HCEC 1CT (cell line): ENCODE results near the gene CAD.

ENCODE experiments used
- DNase-seq: peaks from one replicate; pipeline ENCODE4 v3.0.0-alpha.2; 2017

Gene CAD

DNA sequence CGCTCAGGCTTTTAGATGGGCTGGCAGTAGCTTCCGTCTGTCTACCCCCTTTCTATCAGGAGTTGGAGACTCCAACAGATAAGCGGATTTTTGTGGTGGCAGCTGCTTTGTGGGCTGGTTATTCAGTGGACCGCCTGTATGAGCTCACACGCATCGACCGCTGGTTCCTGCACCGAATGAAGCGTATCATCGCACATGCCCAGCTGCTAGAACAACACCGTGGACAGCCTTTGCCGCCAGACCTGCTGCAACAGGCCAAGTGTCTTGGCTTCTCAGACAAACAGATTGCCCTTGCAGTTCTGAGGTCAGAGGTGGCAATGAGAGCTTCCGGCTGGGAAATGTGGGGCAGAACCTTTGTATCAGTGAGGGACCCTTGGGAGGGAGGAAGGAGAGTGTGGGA is 14.8 kb downstream of the CAD start:
- DNase-seq, result no peak

DNA sequence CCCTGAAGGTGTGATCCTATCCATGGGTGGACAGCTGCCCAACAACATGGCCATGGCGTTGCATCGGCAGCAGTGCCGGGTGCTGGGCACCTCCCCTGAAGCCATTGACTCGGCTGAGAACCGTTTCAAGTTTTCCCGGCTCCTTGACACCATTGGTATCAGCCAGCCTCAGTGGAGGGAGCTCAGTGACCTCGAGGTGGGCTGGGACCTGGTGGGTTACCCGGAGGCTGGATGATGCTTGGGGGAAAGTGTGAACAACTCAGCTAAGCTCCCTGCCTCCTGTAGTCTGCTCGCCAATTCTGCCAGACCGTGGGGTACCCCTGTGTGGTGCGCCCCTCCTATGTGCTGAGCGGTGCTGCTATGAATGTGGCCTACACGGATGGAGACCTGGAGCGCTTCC is 16.2 kb downstream of the CAD start:
- no peak for DNase-seq

DNA sequence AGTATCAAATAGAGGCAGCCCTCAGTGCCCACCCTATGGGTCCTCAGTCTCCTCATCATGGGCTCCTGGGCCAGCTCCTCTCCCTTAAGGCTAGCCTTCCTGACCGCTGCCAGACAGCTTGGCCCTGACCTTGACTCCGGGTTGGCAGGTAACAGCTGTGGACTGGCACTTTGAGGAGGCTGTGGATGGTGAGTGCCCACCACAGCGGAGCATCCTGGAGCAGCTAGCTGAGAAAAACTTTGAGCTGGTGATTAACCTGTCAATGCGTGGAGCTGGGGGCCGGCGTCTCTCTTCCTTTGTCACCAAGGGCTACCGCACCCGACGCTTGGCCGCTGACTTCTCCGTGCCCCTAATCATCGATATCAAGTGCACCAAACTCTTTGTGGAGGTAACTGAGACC is 19.0 kb downstream of the CAD start:
- no peak for DNase-seq

DNA sequence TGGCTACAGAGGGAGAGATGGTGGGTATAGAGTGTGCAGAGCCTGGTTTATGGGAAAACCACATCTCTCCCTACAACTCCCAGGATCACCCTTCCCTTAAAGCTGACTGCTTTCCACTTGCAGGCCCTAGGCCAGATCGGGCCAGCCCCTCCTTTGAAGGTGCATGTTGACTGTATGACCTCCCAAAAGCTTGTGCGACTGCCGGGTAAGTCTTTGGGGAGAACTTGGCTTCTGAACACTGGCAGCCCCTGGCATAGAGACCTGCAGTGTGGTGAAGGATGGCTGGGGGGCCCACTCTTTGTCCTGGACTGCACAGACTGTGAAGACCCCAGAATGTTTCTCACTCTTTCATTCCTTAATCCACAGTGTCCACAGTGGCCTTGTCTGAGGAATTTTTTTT is 19.5 kb downstream of the CAD start:
- DNase-seq, result no peak

DNA sequence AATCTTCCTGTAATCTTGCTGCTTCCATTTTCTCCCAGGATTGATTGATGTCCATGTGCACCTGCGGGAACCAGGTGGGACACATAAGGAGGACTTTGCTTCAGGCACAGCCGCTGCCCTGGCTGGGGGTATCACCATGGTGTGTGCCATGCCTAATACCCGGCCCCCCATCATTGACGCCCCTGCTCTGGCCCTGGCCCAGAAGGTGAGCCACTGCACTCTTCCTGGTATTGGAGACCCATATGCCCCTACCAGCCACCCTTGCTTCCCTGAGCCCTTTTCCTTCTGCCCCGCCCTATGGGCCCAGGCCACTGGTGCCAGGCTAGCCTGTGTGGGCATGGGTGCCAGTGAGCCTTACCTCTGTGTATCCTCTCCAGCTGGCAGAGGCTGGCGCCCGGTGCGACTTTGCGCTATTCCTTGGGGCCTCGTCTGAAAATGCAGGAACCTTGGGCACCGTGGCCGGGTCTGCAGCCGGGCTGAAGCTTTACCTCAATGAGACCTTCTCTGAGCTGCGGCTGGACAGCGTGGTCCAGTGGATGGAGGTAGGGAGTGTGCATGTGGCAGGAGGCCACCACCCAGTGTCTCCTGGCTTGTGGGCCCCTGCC is 20.3 kb downstream of the CAD start:
- no peak for DNase-seq

DNA sequence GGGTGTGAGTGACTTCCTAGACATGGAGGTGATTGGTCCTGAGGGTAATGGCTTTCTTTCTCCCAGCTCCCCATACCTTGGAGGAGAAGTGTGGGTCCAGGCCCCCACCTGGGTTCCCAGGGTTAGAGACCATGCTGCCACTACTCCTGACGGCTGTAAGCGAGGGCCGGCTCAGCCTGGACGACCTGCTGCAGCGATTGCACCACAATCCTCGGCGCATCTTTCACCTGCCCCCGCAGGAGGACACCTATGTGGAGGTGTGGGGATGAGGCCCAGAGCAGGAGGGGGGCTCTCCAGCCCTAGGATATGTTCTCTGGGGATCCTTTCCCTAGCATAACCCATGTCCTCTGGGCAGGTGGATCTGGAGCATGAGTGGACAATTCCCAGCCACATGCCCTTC is 21.8 kb downstream of the CAD start:
- no peak for DNase-seq

DNA sequence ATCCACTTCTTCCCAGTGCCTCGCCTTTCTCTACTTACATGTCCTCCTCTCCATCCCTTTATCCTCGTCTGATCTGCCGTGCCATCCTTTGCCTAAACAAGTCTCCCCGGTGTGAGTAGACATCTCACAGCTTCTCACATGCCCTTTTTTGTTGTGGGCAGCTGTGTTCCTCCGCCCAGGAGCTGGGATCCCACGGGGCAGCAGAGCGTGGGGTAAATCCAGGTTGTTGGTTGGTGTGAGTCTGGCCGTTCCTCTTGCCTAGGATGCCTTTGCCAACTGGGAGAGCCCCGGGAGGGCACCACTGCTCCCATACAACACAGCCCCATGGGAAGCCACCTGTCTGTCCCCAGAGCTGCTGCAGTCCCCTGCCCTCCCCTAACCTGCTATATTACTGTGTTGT is 23.2 kb downstream of the CAD start:
- DNase-seq, result no peak

DNA sequence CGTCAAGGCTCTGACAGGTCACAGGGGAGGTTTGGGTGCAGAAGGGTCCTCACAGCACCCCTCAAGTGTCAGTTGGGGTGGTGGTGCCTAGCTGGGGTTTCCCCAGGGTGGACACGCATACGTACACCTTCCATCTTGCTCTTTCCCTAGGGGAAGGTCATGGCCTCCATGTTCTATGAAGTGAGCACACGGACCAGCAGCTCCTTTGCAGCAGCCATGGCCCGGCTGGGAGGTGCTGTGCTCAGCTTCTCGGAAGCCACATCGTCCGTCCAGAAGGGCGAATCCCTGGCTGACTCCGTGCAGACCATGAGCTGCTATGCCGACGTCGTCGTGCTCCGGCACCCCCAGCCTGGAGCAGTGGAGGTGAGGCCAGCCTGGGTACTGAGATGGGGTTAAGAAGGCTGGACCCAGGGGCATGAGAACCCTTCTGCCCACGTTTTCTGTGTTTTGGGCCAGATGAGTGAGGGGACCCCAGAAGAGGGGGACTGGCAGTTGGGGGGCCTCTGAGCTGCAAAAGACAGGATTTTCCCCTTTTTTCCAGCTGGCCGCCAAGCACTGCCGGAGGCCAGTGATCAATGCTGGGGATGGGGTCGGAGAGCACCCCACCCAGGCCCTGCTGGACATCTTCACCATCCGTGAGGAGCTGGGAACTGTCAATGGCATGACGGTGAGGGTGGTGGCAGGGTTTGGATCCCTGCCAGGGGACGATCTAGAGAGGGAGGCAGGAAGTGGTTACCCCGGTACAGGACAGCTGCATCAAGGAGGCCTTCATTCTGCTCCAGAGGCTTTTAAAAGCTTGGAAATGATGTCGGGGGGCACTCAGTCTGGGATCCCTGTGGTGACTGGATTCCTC is 24.8 kb downstream of the CAD start:
- DNase-seq, result no peak

DNA sequence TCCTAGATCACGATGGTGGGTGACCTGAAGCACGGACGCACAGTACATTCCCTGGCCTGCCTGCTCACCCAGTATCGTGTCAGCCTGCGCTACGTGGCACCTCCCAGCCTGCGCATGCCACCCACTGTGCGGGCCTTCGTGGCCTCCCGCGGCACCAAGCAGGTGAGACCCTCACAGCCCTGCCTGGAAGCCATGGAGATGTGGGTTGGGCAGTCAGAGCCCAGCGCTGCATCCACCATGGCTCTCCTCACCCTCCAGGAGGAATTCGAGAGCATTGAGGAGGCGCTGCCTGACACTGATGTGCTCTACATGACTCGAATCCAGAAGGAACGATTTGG is 25.4 kb downstream of the CAD start:
- DNase-seq, result no peak

DNA sequence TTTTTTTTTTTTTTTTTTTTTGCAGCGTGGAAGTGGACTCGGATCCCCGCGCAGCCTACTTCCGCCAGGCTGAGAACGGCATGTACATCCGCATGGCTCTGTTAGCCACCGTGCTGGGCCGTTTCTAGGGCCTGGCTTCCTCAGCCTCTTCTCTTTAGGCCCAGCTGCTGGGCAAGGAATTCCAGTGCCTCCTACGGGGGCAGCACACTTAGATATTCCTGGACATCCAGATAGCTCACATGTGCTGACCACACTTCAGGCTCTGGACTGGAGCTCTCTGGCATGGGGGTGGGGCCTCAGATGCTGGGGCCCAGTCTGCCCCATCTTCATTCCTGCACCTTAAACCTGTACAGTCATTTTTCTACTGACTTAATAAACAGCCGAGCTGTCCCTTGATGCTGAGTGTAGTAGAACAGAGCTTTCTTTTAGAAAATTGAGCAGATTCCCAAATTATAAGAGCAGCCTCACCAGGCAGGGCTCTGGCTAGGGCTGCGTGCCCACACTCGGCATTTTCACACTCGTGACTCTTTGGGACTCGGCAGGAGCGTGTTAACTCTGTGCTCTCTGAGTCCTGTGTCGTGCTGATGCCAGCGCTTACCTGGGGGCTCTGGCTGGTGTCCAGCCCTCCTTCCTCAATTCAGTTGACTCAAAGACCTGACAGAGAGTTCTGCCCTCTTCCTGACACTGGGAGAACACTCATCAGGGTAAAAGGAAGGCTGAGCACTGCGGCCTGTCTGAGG is 26.4 kb downstream of the CAD start:
- no peak for DNase-seq

DNA sequence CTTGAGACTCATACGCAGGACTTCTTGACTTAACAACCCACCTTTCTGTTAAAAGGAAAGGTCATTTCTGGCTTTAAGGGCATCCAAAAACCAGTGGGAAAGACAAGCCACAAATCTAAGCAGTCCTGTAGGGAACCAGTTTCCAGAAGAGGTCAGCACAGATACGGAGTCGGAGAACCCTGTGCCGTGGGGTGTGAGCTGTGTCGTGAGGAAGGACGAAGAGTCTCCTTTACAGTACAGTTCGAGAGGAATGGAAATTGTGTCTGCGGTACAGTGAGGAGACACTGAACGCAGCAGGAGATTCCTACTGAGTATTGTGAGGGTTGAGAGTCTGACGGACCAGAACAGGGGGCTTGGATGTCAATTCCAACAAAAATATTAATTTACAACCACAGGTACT is 27.9 kb downstream of the CAD start:
- DNase-seq, result no peak

DNA sequence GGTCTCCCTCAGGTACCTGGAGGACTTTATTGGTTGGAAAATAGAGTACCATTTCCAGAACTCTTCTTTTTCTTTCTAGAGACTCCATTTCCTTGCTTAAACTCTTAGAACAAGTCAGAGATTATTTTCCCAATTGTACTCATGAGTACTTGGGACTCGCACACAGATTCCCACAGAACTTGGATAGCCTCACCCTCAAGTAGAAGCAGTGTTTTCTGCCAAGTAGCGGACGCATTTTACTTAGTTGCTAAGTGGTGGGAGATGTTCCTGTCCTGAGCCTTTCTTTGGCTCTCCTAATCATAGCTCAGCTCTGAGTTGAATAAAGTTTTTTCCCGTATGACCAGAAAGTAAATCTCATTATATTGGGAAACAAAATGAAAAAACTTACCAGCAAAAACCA is 28.5 kb downstream of the CAD start:
- DNase-seq, result no peak

DNA sequence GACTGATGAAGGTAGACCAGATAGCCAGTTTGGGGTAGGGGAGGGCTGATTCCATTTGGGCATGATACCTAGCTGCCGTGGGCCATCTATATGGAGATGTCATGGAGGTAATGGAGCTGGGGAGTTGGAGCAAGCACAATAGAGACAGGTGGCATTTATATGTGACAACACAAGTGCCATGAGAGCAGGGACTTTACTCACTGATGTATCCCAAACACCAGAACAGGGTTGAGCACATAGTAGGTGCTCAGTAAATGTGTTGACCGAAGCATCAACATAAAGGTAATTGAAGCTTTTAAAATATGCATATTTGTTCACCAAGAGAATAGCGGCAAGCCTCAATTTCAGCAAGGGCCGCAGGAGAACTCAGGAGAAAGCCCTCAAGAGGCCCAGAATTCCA is 30.7 kb downstream of the CAD start:
- no peak for DNase-seq

DNA sequence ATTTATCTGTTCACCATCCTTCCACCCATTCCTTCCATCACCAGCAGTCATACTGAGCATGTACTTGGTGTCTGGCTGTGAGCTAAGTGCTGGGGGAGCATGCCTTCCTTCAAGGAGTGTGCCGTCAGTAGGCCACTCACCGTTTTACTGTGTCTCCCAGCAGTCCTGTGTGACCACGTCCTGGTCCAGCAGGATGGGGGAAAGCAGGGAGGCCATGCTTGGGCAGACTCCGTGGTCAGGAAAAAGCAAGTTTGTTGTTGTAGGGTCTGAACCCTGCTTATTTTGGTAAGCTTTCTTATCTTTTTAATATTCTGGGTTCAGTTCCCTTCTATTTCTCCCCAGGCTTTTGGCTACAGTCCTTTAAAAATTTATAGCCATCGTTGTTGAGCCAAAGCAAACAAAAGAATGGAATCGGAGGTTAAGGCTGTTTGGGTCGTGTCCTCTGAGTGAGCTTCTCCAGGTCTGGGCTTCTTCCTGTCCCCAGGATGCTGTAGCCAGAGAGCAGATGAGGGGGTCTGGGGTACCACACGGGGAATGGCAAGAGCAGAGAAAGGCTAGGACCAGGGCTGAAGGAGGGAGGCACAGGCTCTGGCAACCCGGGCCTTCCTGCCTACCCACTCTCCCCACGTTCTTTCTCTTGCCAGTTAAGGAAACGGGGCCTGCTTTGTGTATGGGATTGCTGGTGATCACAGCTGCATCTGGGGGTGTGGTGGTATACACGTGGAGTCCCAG is 32.2 kb downstream of the CAD start:
- no peak for DNase-seq

DNA sequence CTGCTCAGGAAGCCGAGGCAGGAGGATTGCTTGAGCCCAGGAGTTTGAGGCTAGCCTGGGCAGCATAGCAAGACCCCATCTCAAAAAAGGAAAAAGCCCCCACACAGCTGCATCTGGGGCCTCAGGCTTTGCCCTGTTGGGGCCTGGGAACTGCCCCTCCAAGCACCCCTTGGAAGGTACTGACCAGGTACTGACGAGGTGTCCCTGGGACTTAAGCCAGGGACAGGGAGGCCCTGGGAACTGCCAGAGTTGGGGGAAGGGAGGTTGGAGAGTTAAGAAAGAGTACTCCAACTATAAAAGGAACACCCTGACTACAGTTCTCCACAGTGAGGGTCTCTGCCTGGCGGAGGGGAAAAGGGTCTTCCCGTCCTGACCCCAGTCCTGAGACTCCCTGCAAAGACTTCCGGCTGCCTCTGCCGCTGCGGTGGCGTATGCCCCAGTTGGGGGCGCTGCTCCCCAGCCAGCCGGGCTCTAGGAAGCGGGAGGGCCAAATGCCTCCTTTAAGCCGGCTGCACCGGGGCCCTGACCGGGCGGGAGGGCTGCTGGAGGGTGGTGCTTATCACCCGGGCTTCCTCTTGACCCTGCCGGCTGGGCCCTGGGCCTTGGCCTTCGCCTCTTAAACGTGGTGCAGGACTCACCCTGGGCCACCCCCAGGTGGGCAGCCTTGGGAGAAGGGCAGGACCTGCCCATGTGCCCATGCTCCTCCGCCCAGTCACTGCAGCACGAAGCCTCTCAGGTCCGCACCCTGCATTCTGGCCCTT is 32.9 kb downstream of the CAD start:
- peak; percentile 48 for DNase-seq

DNA sequence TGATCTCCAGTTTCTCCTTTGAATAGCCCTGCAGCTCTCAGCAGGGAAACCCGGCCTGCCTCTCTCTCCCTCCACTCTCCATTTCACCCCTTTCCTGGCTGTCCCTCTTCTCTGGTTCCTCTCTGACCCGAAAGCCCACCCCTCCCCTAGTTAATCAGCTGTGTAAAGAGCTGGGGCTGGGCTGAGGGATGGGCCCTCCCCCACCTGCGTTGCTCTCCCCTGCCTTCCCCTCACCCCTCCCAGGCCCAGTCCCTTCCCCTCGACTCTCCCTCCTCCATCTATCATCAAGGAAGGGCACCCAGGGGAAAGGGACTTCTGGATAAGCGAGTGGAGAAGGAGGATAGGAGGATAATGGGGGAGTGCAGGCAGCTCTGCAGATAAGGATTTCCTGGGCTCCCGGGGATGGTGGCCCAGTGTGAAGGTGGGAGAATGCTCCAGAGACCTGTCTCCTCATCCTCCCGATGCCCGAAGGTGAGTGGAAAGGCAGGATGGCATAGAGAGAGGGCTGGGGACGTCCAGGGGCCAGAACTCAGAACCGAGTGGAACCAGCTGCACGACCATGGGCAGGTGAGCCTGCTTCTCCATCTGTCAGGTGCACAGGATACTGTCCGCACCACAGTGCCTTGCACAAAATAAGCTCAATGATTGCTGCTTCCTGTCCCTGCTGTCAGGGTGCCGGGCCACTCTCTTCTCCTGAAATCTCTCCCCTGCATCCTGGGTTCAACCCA is 33.6 kb downstream of the CAD start:
- no peak for DNase-seq

DNA sequence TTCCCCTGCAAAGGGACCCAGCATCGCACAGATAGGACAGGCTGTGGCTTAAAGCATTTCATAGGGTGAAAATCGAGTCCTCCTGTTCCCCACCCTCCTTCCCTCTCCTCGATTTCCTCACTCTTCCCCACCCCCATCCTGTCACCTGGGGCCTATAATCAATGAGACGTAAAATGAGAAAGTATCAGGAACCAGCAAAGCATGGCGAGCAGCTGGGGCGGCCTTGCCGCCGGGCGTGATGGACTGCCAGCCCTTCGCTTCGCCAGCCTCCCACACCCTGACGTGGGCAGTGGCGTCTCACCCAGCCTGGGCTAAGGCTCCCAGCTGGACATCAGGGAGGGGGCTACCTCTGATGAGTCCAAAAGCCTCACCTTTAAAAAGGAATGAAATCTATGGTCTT is 34.6 kb downstream of the CAD start:
- DNase-seq, result no peak

DNA sequence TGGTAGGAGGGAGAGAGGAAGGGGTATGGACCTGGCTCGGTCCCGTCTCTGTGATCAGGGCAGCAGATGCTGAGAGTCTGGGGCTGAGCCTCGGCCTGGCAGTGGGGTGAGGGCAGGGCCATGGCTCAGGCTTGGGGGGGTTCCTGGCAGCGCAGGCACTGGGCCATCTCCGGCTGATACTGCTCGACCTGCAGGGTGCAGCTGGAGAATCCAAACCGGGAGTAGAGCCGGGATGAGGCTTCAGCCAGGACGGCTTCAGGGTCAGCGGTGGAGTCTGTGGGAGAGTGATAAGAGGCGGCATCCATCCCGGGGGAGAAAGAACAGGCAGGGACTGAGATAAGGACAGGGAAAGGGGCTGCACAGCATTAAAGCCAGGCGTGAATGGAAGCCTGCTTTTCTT is 38.0 kb downstream of the CAD start:
- DNase-seq, result no peak

DNA sequence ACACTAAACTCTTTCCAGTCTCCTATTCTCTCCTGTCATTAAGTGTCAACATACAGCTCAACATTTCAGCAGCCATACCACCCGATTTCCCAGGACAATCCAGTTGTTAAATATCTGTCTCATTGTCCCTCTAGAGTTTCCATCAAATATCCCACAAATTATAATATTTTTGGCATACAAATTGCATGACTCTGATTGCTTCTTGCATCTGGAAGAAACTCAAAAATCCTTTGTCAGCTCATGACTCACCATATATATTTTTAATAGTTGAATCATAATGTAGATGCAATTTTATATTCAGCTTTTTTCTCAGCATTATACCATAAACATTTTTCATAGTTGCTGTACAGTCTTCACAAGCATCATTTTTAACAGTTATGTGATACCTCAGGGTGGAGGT is 38.5 kb downstream of the CAD start:
- DNase-seq, result peak; percentile 80

DNA sequence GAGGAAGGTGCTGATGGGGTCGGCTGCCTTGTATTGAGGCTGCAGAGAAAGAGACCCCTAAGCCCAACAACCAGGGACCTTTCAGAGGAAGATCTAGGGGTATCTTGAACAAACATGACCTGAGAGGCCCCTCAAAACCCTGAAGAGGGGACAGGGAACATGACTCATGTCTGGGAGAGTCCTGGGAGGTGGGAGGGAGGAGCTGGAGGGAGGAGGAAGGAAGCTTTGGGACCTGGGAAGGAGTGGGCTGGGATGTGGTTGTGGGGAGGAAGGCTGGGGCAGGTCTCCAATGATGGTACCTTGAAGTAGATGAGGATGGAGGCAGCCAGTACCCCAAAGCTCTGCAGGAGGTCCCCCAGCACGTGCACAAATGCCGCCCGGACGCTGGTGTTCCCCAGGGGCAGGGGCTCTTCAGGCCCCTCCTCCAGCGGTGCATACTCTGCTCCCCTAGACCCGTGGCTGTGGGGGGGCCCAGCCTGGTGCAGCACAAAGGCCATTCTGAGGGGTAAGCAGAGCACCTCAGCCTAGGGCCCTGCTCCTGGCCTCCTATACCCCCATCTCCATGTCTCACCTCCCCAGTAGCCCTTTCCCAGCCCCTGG is 39.8 kb downstream of the CAD start:
- DNase-seq, result no peak

DNA sequence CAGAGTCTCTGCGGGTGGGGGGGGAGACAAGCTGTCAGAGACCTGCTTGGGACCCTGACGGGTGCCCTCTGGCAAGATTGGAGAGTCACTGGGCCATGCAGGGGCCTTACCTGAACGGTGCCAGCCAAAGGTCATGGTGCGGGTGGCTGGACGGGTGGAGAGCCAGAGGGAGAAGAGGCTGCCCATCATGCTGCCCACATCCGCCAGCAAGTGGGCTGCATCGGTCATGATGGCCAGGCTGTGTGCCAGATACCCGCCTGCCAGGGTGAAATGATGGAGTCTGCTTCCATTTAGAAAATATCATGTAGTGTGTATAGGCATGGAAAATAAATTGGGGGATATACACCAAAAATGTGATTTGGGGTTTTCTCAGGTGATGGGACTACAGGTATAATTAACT is 40.9 kb downstream of the CAD start:
- no peak for DNase-seq
